ENCODE results near the gene ACYP2.
"Not testable (repeated sequence)": the region's sequence is repeated elsewhere in the genome, so short reads cannot be mapped to it uniquely, and the experiment has no call there.

ACYP2 gene

DNA sequence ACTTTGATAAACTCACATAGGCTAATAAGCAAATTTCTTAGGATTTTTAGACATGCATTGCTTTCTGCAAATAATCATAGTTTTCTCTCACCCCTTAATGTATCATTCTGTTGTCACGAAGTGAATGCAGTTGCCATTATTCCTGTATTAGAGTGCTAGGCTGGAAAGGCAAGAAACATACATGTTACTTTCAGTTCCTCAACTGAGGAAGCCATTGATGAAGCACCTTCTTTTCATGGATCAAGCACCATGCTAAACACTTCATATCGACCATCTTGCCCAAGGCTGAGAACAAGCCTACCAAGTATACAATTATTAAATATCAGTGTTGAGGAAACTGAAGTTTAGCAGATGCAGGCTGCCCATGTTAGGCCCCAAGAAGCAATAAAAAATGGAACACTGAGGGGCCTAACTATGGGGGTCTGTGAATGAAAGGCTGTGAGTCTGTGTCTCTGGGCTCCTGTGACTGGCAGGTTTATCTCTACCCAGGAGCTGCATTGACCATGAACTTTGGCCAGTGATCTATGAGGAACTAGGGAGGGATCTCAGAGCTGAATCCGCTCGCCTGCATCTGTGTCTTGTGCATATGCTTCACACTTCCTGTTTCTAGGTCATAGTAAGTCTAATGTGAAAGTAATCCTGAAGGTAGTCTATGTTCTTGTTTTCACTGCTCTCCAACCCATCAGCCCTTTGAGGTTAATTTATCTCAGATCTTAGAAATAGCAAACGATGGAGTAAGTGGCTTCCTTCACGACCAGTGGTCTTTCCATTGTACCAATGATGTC, 156.6 kb downstream of the ACYP2 start:
- no peak for DNase-seq (ENCODE audit: low spot score)

DNA sequence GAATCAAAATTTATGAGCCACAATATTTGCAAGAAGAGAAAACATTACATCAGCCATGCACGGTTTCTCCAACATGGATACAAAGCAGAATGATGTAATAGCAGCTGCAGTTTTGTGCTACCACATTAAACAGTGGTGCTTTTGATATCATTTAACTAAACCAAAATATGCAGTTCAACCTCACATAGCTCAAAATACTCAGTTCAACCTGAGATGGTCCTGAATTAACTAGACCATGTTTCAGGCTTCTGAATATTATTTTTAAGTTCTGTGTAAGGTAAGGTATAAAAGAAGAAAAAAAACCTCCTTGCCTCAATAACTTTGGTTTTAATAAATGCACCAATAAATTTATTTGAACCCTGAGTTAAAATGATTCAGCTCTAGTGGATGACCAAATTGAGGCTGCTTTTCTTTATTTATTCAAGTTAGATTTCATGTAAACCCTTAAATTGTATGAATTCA, 159.4 kb downstream of the ACYP2 start:
- no peak for DNase-seq (ENCODE audit: low spot score)

DNA sequence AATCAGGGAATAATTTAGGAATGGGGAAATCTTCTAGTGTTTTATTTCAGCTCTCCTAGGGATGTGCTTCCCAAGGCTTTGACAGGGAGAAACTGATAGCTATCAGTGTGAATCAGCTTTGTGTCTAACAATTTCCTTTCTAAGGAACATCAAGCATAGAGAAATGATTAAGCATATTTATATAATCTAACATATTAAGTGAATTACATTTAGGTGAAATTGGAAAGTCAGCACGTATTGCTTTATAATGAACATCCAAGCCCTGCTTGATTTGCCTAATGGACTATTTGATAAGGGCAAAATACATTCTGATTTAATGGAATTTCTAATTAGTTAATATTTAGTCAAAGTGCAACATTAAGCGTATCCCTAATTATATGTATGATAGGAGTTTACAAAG, 160.1 kb downstream of the ACYP2 start:
- no peak for DNase-seq (ENCODE audit: low spot score)

DNA sequence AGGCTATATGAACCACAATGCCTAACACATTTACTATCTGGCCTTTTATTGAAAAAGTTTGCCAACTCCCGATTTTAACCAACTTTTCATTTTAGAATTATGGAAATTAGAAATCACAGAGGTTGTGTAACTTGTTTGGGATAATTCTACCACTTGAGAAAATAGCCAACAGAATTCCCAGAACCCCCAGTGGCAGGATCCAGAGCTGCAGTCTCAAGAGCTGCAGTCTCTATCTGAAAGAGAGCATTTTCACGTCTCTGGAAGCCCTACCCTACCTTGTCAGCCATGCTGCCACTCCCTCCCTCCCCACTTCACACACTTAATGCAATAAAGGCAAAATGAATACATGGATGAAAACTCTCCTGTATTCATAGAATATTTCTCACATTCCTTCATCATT, 164.0 kb downstream of the ACYP2 start:
- peak; percentile 35 for DNase-seq (ENCODE audit: low spot score)

DNA sequence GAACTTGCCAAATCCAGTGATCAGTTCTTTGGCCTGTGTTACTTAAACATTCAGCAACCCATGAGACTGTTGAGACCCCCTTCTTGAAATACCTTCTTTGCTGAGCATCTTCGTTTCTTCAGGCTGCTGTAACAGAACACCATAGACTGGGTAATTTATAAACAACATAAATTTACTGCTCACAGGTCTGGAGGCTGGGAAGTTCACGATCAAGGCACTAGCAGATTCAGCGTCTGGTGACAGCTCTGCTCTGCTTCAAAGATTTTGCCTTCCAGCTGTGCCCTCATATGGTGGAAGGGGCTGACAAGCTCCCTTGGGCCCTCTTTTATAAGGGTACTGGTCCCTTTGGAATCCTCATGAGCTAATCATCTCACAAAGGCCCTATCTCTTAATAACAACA, 169.4 kb downstream of the ACYP2 start:
- DNase-seq (ENCODE audit: low spot score) = no peak

DNA sequence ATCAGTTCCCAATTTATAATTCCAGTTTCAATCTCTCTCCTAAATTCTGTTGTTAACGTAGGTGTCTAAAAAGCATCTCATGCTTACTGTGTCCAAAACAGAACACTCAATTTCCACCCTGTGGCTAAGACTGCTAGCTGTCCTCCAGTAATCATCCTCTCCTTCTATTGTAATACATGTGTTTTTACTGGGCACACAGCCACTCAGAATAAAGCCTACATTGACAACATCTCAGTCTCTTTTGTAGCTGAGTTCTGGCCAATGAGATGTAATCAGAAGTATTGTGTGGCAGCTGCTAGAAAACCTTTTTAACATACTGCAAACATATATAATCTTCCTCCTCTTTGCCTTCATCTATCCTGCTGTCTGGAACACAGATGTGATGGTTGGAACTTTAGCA, 170.0 kb downstream of the ACYP2 start:
- DNase-seq (ENCODE audit: low spot score) = no peak

DNA sequence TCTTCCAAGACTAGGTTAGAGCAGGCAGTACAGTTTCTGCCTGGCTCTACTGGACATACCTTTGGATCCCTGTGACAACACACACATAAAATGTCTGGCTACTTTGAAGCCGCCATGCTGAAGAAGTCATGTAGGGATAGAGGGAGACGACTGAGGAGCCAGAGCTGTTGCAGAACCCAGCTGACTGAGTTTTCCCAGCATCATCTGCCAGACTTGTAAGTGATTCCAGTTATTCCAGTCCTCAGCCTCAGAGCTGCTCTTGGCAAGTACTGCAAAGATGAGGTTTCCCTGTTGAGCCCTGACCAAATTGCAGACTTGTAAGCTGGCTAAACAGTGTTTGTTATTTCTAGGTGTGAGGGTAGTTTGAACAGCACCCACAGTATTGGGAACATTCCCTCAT, 172.1 kb downstream of the ACYP2 start:
- DNase-seq (ENCODE audit: low spot score) = no peak

DNA sequence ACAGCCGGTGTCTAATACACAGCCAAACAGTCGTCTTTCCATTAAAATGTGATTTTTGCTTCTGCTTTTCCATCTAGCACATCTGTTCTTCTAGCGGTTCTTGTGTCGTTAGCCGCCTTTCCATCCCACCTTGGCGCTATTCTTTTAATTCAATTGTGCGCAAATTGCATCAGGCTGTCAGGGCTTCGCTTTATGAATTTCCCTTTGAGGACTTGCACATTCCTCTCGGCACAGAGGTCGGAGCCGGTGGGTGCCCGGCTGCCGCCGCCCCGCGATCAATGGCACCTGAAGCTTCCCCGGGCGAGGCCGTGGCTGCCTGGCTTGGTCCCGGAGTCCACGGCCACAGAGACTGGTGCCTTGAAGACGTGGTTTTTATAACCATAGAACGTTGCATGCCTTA, 174.5 kb downstream of the ACYP2 start:
- no peak for DNase-seq (ENCODE audit: low spot score)

DNA sequence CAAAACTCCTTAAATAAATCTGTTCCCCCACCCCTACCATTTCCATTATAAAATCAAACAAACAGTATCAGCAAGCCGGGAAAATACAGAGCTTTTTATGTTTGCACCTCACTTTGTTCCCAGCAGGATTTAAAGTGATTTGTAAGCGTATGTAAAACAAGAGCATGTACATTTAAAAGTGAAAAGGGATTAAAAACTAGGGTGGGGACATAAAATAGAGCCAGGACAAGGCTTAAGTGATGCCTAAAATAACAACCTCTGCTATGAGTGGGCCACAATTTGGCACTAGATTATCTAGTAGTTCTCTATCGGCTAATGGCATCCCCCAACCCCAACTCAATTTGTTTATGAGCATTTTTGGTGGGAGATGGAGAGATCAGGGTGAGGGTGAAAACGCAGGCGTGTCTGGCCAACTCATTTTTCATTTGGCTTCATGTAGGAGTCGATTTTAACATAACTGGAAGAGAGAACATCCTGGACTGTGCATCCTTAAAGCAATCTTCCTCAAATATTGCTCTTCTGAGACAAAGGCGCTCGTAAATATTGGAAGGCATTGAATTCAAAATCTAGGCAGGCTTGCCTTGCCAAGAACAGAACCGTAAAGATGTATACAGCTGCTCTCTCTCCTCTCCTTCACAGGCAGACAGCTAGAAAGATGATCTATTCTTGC, 175.1 kb downstream of the ACYP2 start:
- no peak for DNase-seq (ENCODE audit: low spot score)

DNA sequence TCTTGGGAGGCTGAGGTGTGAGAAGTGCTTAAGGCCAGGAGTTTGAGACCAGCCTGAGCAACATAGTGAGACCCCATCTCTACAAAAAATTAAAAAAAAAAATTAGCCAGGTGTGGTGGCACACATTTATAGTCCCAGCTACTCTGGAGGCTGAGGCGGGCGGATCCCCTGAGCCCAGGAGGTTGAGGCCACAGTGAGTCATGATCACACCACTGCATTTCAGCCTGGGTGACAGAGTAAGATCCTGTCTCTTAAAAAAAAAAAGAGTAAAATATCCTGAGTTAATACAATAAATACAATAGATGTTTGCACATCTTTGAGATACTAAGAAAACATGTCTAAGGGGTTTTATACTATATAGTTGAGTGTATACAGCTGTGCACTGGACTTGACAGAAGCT, 179.2 kb downstream of the ACYP2 start:
- DNase-seq (ENCODE audit: low spot score) = not testable (repeated sequence)

DNA sequence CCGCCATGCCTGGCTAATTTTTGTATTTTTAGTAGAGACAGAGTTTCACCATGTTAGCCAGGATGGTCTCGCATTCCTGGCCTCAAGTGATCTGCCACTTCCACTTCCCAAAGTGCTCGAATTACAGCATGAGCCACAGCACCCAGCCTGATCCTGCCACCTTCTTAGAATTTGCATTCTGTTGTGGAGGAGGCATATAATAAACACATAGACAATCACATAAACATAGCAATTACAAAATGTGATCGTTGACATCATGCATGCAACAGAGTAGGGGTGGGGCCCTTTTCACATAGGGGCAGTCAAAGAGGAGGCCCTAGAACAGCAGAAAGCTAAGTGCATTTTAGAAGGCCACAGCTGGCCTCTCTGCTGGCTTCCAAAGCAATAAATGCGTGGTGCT, 180.5 kb downstream of the ACYP2 start:
- DNase-seq (ENCODE audit: low spot score) = no peak

DNA sequence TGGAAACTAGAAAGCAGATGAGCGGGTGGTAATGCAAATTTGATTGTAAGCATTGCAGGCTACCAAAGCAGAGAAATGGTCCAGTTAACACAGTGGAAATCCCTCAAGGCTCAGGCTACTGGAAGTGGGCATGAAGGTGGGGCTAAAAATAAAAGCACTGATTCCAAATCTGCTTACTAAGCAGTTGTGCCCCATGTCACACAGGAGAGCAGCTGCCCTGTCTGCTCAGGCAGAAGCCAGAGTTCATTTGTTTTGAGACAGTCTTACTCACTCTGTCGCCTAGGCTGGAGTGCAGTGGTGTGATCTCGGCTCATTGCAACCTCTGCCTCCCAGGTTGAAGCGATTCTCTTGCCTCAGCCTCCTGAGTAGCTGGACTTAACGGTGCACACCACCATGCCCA, 183.1 kb downstream of the ACYP2 start:
- no peak for DNase-seq (ENCODE audit: low spot score)

DNA sequence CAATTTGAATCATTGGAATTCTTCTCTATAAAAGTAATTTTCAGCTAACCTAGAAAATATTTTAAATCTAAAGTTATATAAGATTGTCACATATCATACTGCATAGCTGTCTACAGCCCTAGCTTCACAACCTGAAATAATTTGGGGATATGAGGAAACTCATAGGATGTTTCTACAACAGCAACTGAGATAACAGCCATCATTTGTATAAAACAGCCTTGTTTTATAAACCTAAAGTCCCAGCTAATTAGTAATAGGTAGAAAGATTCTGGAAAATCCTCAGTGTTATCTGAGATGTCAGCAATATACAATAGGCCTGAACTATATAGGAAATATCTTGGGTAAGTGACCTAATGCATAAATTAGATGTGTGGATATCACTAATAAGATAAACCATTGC, 188.2 kb downstream of the ACYP2 start:
- no peak for DNase-seq (ENCODE audit: low spot score)

DNA sequence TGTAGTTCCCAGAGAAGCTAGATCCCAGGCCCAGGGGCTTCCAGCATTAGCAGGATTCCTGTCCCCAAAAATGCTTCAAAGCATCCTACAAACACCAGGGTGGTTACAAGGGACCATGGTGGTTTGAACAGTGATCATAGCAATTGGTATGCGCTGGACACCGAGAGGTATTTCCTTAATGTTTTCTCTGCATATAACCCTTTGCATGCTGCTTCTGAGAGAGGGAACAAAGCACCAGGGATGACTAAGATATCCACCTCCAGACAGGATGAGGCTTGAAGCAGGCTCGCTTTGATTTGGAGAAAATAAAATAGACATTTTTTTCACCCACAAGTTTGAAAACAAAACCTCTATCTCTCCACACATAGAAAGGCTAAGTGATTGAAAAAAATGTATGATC, 191.1 kb downstream of the ACYP2 start:
- no peak for DNase-seq (ENCODE audit: low spot score)

DNA sequence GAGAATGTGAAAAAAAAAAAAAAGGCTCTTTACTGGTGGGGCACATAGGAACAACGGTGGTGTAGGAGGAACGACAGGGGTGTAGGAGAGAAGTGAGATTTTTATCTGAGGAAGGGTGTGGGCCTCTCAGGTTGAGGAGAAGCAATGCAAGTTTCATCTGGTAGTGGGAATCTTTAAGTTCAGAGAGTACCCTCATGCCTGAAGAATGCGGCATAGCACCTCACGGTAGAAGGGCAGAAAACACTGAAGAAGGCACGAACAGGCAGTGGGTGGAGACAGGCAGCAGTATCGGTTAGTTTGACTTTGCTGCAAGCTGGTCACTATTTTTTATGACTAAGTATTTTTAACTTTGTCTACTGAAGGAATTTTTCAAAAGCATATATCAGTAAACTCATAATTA, 192.8 kb downstream of the ACYP2 start:
- no peak for DNase-seq (ENCODE audit: low spot score)

DNA sequence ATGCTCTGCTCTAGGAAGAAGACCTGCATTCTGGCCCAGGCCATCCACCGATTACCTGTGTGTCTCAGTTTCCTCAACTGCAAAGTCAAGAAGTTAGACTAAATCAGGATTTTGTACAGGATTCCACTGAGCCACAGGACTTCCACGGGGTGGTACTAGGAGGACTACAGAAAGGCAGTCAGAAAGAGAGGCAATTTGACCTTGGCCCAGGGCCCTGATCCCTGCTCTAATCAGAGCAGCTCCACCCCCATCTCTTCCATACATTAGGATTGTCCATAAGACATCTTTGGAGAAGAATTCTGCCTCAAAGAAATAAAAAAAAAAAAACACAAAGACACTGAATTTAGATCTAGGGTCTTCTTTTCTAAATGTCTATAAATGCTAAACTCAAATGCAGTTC, 193.4 kb downstream of the ACYP2 start:
- no peak for DNase-seq (ENCODE audit: low spot score)

DNA sequence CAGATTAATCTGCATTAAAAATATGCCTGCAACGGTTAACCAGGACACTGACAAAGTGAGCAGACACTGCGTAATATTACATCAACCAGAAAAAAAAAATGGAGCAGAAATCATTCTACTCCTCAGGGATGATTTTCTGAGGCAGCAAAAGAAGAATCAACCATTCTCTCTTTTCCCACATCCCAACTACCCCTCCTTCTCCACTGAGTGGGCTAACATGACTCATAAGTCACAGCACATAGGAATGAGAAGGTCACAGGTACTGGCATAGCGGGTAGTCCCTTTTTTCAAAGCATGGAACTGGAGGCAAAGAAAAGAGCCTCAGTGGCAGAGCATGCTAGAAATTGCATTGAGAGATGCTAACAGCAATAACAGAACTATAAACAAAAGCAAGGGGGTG, 194.9 kb downstream of the ACYP2 start:
- DNase-seq (ENCODE audit: low spot score) = no peak

DNA sequence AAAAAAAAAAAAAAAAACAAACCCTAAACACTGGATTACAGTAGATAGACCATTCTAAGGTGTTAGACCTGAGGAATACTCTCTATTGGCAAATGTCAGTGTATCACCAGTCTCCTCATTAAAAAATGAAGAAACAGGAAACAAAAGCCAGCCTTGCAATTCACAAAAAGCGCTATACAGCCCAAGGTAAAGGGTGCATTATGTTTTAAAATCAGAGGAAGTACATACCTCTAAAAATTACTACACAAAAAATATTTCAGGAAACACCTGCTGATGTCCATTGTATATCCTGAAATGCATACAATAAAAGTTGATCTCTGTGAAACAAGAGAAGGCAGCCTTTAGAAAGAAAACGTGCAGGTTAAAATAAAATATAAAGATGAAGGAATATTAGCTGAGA, 195.5 kb downstream of the ACYP2 start:
- no peak for DNase-seq (ENCODE audit: low spot score)

DNA sequence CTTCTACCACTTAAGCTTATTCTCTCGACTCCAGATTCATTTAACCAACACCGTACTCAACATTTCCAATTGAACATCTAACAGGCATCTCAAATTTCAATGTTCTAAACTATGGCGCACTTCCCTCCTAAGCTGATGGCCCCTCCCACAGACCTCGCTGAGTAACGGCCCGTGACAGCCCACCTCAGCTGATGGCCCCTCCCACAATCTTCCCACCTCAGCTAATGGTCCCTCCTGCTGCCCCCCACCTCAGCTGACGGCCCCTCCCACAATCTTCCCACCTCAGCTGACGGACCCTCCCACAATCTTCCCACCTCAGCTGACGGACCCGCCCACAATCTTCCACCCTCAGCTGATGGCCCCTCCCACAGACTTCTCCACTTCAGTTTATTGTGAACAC, 197.7 kb downstream of the ACYP2 start:
- DNase-seq (ENCODE audit: low spot score) = no peak

DNA sequence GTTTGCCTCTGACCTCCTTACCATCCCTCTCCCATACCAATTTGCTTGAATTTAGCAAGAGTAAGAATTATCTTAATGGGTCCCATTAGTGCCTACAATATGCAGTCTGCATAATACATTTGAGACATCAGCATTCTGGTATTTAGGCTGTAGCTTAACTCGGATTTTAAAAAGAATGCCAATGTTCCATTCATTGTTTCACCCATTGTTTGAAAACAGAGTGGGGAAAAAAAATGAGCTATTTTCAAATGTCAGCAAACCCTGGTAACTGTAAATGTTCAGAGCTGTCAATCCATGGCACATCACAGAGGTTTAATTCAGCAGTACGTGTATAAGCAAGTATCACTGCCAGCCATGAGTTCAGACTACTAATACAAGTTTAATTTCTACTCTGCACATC, 202.6 kb downstream of the ACYP2 start:
- DNase-seq (ENCODE audit: low spot score) = no peak

DNA sequence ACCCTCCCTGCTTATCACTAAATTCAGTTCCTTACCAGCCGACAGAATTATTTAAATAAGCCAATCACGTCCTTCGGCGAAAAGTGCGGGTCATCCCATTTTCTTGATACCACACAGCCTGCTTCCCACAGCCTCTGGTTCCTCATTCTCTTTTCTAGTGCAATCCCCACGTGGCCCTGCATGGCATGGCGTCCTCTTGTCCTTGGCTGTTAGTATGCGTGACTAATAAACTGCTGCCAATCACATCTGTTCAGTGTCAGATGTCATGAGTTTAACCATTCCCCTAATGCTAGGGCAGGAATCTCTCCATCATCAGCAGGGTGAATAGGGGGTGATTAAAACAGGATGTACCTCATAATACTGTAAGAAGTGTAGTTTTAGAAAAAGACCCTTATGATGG, 203.4 kb downstream of the ACYP2 start:
- no peak for DNase-seq (ENCODE audit: low spot score)

DNA sequence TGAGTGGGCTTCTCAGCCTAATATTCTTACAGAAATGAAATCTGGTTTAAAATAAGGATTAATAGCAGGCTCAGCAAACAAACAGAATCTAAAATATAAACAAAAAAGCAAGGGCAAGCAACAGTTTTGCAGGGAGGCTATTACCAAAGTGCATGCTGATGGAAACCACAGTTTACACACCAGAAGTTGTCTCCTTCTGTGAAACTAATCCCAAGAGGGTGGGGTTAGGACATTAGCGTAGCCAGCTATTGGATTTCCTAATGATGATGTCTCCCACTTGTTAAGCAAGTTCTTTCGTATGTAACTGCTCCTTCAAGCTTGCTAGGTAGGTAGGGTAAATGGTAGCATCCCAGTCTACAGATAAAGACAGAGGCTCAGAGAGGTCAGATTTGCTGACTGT, 205.6 kb downstream of the ACYP2 start:
- no peak for DNase-seq (ENCODE audit: low spot score)

DNA sequence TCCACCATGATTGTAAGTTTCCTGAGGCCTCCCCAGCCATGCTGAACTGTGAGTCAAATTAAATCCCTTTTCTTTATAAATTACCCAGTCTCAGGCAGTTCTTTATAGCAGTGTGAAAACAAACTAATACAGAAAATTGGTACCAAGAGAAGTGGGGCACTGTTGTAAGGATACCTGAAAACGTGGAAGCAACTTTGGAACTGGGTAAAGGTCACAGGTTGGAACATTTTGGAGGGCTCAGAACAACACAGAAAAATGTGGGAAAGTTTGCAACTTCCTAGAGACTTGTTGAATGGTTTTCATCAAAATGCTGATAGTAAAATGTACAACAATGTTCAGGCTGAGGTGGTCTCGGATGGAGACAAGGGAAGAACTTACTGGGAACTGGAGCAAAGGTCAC, 209.1 kb downstream of the ACYP2 start:
- not testable (repeated sequence) for DNase-seq (ENCODE audit: low spot score)

DNA sequence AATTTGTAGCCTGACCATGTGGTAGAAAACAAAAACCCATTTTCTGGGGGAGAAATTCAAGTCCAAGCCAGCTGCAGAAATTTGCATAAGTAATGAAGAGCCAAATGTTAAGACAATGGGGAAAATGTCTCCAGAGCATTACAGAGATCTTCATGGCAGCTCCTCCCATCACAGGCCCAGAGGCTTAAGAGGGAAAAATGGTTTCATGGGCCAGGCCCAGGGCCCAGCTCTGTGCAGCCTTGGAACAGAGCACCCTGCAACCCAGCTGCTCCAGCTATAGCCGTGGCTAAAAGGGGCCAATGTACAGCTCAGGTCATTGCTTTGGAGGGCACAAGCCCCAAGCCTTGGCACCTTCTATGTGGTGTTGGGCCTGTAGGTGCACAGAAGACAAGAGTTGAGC, 209.7 kb downstream of the ACYP2 start:
- no peak for DNase-seq (ENCODE audit: low spot score)

All from HuH-7.5 (cell line).